SK-N-SH (cell line): ENCODE measurements around the gene OPHN1. TPM values are rescaled to one million over a fixed set of nuclear protein-coding genes. Genes with fewer than 3 reads are reported as not detected.

Source experiments
- CTCF ChIA-PET: fragments of 300-600, 350-600 bp; formaldehyde crosslinking; extraction: SDS; loops from one replicate; lab custom pipeline; 2021; lab: Yijun Ruan, JAX
- POLR2A ChIA-PET: fragments of 350-600 bp; sonication (Branson Sonifier 250); formaldehyde crosslinking; extraction: SDS; loops from one replicate; lab custom pipeline; 2020; ENCODE audit warnings: antibody characterized with exemption, inconsistent platforms; lab: Yijun Ruan, JAX
- DNase-seq: peaks from one replicate; pipeline ENCODE4 v3.0.0; 2012
- H2AFZ ChIP-seq: fragments of 200-600 bp; sonication (generic); 2 replicates; pipeline ENCODE4 v1.8.1; 2016; ENCODE audit warnings: antibody characterized with exemption, mild to moderate bottlenecking, low read depth
- H3F3A ChIP-seq: fragments of 200-600 bp; sonication (generic); replicated peaks from 2 replicates; pipeline ENCODE3; 2016; ENCODE audit warnings: antibody characterized with exemption, mild to moderate bottlenecking; ENCODE audit not compliant: insufficient read depth
- H3K27ac ChIP-seq, 2 experiments: fragments of 200-500 bp in 1 of 2; fragments of 200-600 bp in 1 of 2; sonication (Bioruptor generic) in 1 of 2; sonication (generic), shearing (Covaris generic) in 1 of 2; 2 replicates each; pipeline versions ENCODE4 v1.5.1 to v1.6.1; 2014 to 2016; ENCODE audit warnings: low read depth in 2 of 2, inconsistent platforms in 1 of 2, low read length in 1 of 2, mild to moderate bottlenecking in 1 of 2, mixed read lengths in 1 of 2
- H3K27me3 ChIP-seq: fragments of 200-600 bp; sonication (generic), shearing (Covaris generic); 2 replicates; pipeline ENCODE4 v1.6.1; 2016; ENCODE audit warnings: mixed run types; ENCODE audit not compliant: insufficient read depth
- H3K36me3 ChIP-seq, 2 experiments: fragments of 200-500 bp in 1 of 2; fragments of 200-600 bp in 1 of 2; sonication (Bioruptor generic) in 1 of 2; sonication (generic) in 1 of 2; replicated peaks in 1 of 2; 2 replicates each; pipeline versions ENCODE3 to v1.5.1; 2014 to 2016; ENCODE audit warnings: low read length in 1 of 2, mild to moderate bottlenecking in 1 of 2; ENCODE audit not compliant: insufficient read depth in 2 of 2, control insufficient read depth in 1 of 2
- H3K4me1 ChIP-seq, 2 experiments: fragments of 200-500 bp in 1 of 2; fragments of 200-600 bp in 1 of 2; sonication (Bioruptor generic) in 1 of 2; sonication (generic), shearing (Covaris generic) in 1 of 2; 2 replicates each; pipeline versions ENCODE4 v1.5.1 to v1.6.1; 2014 to 2016; ENCODE audit warnings: low read depth in 1 of 2, low read length in 1 of 2, mixed run types in 1 of 2; ENCODE audit not compliant: insufficient read depth in 2 of 2, control insufficient read depth in 1 of 2
- H3K4me2 ChIP-seq: fragments of 200-600 bp; sonication (generic), shearing (Covaris generic); 2 replicates; pipeline ENCODE4 v1.6.1; 2017; ENCODE audit warnings: mixed run types
- H3K4me3 ChIP-seq, 2 experiments: fragments of 200-500 bp in 1 of 2; fragments of 200-600 bp in 1 of 2; sonication (Bioruptor generic) in 1 of 2; sonication (generic), shearing (Covaris generic) in 1 of 2; 2 replicates each; pipeline versions ENCODE4 v1.5.1 to v1.8.1; 2014 to 2016; ENCODE audit warnings: low read depth in 2 of 2, inconsistent platforms in 1 of 2, low read length in 1 of 2, mild to moderate bottlenecking in 1 of 2, mixed read lengths in 1 of 2, moderate library complexity in 1 of 2
- H3K79me2 ChIP-seq: fragments of 200-600 bp; sonication (generic); 2 replicates; pipeline ENCODE4 v1.8.1; 2017; ENCODE audit warnings: mild to moderate bottlenecking; ENCODE audit not compliant: insufficient read depth
- H3K9ac ChIP-seq: fragments of 200-600 bp; sonication (generic); 2 replicates; pipeline ENCODE4 v1.6.1; 2017; ENCODE audit warnings: mixed run types
- H3K9me2 ChIP-seq: fragments of 200-600 bp; sonication (generic); 2 replicates; pipeline ENCODE4 v1.6.1; 2017; ENCODE audit warnings: mixed run types
- H3K9me3 ChIP-seq: fragments of 200-600 bp; sonication (generic); 2 replicates; pipeline ENCODE4 v1.6.1; 2017; ENCODE audit warnings: mixed run types, mild to moderate bottlenecking, moderate library complexity
- H4K20me1 ChIP-seq: fragments of 200-600 bp; sonication (generic); 2 replicates; pipeline ENCODE4 v1.6.1; 2017; ENCODE audit warnings: mild to moderate bottlenecking, mixed run types; ENCODE audit not compliant: insufficient read depth
- CHD2 ChIP-seq: fragments of 150-350 bp; IDR thresholded peaks from 2 replicates; pipeline ENCODE4 v1.6.1; 2018; ENCODE audit warnings: low read length; ENCODE audit not compliant: partially characterized antibody
- EP300 ChIP-seq, 2 experiments: IDR thresholded peaks; 2 replicates each; pipeline versions ENCODE4 v1.4.0 to v1.6.1; 2012; ENCODE audit warnings: borderline replicate concordance in 1 of 2, low read depth in 1 of 2, low read length in 1 of 2
- EZH2phosphoT487 ChIP-seq: fragments of 200-600 bp; sonication (generic); IDR thresholded peaks from 2 replicates; pipeline ENCODE4 v1.6.1; 2017; ENCODE audit warnings: low read depth, mixed run types, mild to moderate bottlenecking, antibody characterized with exemption, moderate library complexity, borderline replicate concordance
- GABPA ChIP-seq: IDR thresholded peaks from 2 replicates; pipeline ENCODE4 v1.4.0; 2012; ENCODE audit warnings: low read depth, mild to moderate bottlenecking
- IRF3 ChIP-seq: fragments of 150-350 bp; IDR thresholded peaks from 2 replicates; pipeline ENCODE4 v1.6.1; 2016; ENCODE audit warnings: mild to moderate bottlenecking, low read depth, low read length
- JUND ChIP-seq: IDR thresholded peaks from 2 replicates; pipeline ENCODE4 v1.4.0; 2012
- MAX ChIP-seq: IDR thresholded peaks from 2 replicates; pipeline ENCODE4 v1.4.0; 2012; ENCODE audit warnings: low read depth
- NFIC ChIP-seq: IDR thresholded peaks from 2 replicates; pipeline ENCODE4 v1.4.0; 2012; ENCODE audit warnings: borderline replicate concordance
- RAD21 ChIP-seq: IDR thresholded peaks from 2 replicates; pipeline ENCODE4 v1.6.1; 2012; ENCODE audit warnings: mild to moderate bottlenecking, low read length
- RCOR1 ChIP-seq: fragments of 150-350 bp; IDR thresholded peaks from 2 replicates; pipeline ENCODE4 v1.6.1; 2017; ENCODE audit warnings: antibody characterized with exemption, low read length
- RXRA ChIP-seq: IDR thresholded peaks from 2 replicates; pipeline ENCODE4 v1.4.0; 2012; ENCODE audit warnings: low read depth, mild to moderate bottlenecking, borderline replicate concordance
- SIN3A ChIP-seq: IDR thresholded peaks from 2 replicates; pipeline ENCODE4 v1.6.1; 2012; ENCODE audit warnings: low read depth, mild to moderate bottlenecking, low read length, moderate library complexity, borderline replicate concordance
- SMC3 ChIP-seq: IDR thresholded peaks from 2 replicates; pipeline ENCODE4 v1.6.1; 2012; ENCODE audit warnings: low read depth, low read length, improper control_type of control experiment
- TEAD4 ChIP-seq: IDR thresholded peaks from 2 replicates; pipeline ENCODE4 v1.4.0; 2012; ENCODE audit warnings: mild to moderate bottlenecking, borderline replicate concordance; ENCODE audit not compliant: insufficient read depth
- USF1 ChIP-seq: IDR thresholded peaks from 2 replicates; pipeline ENCODE4 v1.4.0; 2012; ENCODE audit warnings: low read depth, borderline replicate concordance
- YY1 ChIP-seq: IDR thresholded peaks from 2 replicates; pipeline ENCODE4 v1.4.0; 2012; ENCODE audit warnings: low read depth, mild to moderate bottlenecking
- WGBS: methylation state at CpG from one replicate; pipeline ENCODE4 v1.1.6; 2017; ENCODE audit warnings: low lambda C conversion rate; 5-methylcytosine and 5-hydroxymethylcytosine counted together
- polyA plus RNA-seq, 3 experiments: library from polyadenylated mRNA; depleted of rRNA; stranded (reverse); fragments of >200 nt; gene quantifications; 2 replicates each; pipeline ENCODE4 v1.2.3, GENCODE V29; 2012

The OPHN1 gene
- polyA plus RNA-seq, 1 of the 3 experiments (the other 2 are of a cell fraction), result 1.7 TPM

GRCh38 chrX:68121835-68122234 lies 311.5 kb downstream of the OPHN1 start:
- H3K36me3 ChIP-seq, result no peaks in the 10 kb centered on the region
- H3K4me2 ChIP-seq, result no peak overlapping the region
- no peaks in the 10 kb centered on the region for H3K27me3 ChIP-seq
- no peak for DNase-seq
- no peak overlapping the region for H2AFZ ChIP-seq
- no peaks in the 10 kb centered on the region for H3F3A ChIP-seq
- no peaks in the 10 kb centered on the region for H3K79me2 ChIP-seq
- H3K27ac ChIP-seq, result no peak overlapping the region
- H4K20me1 ChIP-seq, result no peaks in the 10 kb centered on the region
- no peaks in the 10 kb centered on the region for H3K9me3 ChIP-seq
- H3K9me2 ChIP-seq, result no peaks in the 10 kb centered on the region
- no peak overlapping the region for H3K9ac ChIP-seq
- CTCF ChIA-PET, result no interaction called here
- POLR2A ChIA-PET, result no interaction called here
- H3K4me3 ChIP-seq, result no peak overlapping the region
- TF ChIP-seq NFIC, result no peak
- no peak for TF ChIP-seq RAD21
- no peak for TF ChIP-seq MAX
- TF ChIP-seq JUND, result no peak
- no peak for TF ChIP-seq USF1
- no peaks in the 10 kb centered on the region for H3K4me1 ChIP-seq
- WGBS, result 26% methylated on average over 2 of the region's 2 CpGs

GRCh38 chrX:68121371-68121770 lies 311.9 kb downstream of the OPHN1 start:
- DNase-seq, result no peak
- no peak overlapping the region for H3K4me3 ChIP-seq
- WGBS, result 30% methylated on average over 1 of the region's 1 CpG
- H3K4me1 ChIP-seq, result no peaks in the 10 kb centered on the region
- H3K36me3 ChIP-seq, result no peaks in the 10 kb centered on the region
- no peak overlapping the region for H3K9ac ChIP-seq
- TF ChIP-seq USF1 (no peak), MAX (no peak), EZH2phosphoT487 (no peak), GABPA (no peak), TEAD4 (no peak), CHD2 (no peak), NFIC (no peak), EP300 (IDR thresholded peaks at IDR 0.05; ENCODE audit: borderline replicate concordance in 1 of 2, low read depth in 1 of 2, low read length in 1 of 2) (no peak), RXRA (no peak), RCOR1 (no peak), IRF3 (no peak), YY1 (no peak), SIN3A (no peak), SMC3 (no peak)
- H3F3A ChIP-seq, result no peaks in the 10 kb centered on the region
- no peaks in the 10 kb centered on the region for H3K27me3 ChIP-seq
- no peak overlapping the region for H3K4me2 ChIP-seq
- no peak overlapping the region for H3K27ac ChIP-seq
- H3K9me2 ChIP-seq, result no peaks in the 10 kb centered on the region
- ChIA-PET POLR2A (no interaction called here), CTCF (no interaction called here)
- no peaks in the 10 kb centered on the region for H3K79me2 ChIP-seq
- no peaks in the 10 kb centered on the region for H3K9me3 ChIP-seq
- H2AFZ ChIP-seq, result no peak overlapping the region
- H4K20me1 ChIP-seq, result no peaks in the 10 kb centered on the region
